Kasumi-1 (cell line): ENCODE measurements around the gene TMEM164.

Experiments used
- DNase-seq, 2 experiments: peaks; one replicate each; lab custom pipeline; 2025; lab: John Stamatoyannopoulos, UW

Gene TMEM164

DNA sequence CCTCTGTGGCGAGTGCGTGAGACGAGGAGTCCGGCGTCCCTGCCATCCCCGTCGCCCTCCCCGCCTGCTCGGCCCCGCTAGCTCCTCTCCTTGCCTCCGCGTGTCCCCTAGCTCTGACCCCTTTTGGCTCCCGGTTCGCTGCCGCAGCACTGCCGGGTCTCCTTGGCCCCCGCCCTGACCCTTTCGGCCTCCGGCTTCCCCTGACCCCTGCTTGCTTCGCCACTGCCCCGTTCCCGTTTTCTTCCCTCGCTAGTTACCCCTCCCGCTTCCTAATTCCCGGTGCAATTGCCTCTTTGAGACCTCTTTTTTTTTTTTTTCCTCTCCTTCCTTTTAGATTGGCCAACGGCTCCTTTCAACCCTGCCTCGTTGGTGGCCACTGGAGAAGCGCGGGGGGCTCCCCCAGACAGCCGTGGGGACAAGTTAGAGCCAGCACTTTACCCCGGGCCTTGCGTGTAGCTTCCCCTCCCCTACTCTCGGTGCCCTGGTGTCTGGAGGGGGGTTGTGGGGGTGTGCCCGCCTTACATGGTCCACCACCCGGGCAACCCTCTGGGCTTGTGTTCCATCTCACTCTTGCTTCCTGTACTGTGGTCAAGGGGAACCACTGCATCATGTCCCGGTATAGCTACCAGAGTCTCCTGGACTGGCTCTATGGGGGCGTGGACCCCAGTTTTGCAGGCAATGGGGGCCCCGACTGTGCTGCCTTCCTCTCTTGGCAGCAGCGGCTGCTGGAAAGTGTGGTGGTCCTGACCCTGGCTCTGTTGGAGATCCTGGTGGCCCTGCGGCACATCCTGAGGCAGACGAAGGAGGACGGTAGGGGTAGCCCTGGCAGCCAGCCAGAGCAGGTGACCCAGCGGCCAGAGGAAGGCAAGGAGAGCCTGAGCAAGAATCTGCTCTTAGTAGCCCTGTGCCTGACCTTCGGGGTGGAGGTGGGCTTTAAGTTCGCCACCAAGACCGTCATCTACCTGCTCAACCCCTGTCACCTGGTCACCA, 548 bp downstream of the TMEM164 start:
- peak; percentile 2 to 32 for DNase-seq

DNA sequence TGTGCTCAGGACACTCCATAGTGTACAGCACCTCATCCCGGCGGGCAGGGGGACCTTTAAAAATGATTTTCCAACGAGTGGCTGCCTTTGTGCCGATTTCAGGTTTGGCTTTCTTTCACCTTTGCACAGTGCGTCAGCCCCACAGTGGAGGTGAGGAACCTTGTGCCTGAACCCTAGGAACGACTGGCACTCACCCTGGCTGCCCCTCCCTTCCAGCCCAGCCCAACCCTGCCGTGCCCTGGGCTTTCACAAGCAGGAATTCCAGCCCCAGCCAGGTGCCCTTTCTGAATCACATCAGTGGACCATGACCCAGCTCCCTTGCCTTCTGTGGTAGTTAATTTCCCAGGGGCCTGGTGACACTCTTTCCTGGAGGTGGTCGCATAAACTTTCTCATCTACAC, 1.3 kb downstream of the TMEM164 start:
- no peak for DNase-seq

DNA sequence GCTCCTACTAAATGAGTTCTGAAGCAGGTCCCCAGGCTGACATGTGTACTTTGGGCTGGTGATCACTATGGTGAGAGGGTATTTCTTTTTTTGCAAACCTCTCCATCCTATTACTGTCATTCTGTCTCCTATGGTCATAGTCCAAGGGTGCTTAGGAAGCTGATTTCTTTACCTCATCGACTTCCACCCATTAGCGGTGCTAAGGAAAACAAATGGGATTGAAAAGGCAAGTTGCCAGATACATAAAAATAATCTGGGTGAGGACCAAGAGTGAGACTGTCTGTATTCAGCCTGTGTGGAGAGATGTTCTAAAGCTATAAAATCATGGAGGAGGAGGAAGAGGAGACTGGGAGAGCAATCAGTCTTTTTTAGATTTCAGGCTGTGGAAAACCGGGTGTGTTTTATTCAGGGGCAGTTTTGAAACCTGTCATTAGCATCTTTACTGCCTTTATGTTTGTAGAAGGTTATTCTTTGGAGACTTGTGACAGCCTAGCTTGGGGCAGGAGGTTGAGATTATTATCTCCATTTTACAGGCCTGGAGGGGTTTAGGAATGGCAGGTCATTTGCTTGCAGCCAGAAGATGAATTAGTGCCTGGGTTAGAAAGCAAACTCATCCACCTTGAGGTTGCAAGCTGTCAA, 1.9 kb downstream of the TMEM164 start:
- no peak for DNase-seq

DNA sequence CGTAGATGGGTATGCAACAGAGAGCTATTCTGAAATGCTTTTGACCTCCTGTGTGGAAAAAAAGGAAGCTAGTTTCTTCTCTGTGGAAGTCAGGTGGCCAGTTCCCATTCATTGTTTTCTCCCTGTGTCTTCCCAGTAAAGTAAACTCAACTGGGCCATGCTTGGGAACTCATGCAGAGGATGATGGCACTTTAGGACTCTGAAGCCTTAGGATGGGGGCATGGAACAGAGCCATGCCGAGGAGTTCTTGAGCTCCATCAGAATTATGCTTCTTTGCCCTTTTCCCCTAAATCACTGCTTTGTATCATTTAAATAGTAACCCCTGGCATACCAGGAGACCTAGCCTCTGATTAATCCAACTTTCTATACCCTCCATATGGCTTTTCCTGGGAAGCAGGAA, 3.2 kb downstream of the TMEM164 start:
- no peak for DNase-seq

DNA sequence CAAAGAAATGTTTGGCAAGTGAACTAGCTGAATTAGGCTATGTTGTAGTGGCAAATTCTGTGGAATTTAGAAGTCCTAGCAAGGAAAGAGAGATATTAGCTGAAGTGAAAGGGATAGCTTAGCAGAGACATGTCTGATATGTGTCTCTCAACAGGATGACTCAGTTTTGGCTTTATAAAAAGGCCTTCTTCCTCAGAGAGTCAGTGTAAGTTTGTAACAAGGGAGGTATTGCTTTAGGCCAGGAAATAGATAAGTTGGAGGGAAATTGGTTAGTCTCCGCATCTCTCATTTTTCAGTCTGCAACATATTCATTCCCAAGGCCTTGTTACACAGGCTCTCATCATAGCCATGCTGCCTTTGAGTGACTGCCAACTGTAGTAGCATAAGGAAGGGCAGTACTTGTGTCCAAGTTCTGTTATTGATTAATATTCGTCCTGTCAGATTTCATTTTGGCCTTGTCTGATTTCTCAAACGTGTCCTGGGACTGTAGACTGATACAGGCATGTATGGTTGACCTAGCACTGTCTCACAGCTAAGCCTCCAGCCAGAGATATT, 4.0 kb downstream of the TMEM164 start:
- DNase-seq = no peak

DNA sequence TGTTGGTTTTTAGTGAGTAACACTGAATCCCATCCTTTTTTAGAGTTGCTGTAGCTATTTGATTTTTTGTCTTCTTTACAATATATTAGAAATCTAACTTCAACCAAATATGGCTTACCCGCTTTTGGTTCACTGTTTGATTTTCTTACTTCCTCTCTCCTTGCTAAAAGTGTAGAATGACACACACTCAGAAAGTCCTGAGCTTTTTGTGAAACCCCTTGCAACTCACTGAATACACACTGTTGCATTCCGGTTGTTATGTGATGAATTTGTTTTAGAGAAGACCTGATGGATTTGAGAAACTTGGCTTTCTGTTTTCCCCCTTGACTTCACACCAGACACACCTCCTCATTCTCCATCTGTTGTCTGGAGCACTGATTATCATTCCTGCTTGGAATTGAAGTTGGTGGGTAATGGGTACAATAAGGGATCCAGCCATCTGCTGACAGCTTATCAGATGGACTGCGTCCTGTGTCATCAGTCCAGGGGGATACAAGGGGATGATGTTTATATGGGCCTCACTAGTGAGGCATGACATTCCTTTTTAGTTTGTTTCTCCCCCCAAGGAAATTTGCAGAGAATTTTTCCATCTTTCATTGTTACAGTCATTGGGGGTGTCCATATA, 5.2 kb downstream of the TMEM164 start:
- no peak for DNase-seq

DNA sequence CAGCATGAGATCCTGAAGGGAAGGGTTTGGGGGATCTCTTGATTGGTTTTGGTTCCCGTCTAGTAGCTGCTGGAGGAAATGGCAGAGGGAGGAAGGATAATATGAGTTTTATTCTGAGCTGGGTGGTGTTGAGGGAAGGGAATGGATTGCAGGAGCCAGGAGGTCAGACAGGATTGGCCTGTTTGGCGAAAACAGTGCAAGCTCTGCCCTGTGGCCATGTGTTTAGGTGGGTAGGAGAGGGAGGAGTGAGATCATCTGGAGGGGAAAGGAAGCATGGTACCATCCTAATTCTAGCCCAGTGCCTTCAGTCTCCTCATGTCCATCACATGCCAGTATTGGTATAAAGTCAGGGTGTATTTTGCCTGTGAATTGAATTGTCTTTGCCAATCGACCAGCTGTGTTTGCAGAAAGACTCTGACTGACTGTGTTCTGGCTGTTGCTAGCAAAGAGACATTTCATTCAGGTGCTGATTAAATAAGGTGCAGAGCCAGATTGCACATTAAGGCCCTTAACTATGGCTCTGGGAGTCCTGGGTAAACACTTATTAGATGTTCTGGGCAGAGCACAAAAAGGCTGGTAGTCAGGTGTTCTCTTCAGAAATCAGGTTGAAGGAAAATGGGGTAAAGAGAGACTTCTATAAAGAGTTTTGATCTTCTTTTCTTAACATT, 10.0 kb downstream of the TMEM164 start:
- DNase-seq = no peak

DNA sequence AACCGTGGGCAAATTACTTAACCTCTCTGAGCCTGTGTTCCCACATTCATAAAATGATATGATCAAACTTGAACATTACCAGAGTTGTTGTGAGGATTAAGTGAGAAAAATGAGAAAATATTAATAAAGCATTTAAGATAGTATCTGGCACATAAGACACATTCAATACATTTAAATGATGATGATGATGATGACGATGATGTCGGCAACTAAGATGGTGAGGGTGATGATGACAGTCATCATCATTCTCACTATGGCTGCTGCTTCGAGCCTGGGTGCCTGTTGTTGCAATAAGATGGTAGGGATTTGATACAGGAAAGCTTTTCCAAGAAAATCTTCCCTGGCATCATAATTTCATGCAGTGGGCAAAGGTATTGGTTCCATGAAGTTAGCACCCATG, 11.1 kb downstream of the TMEM164 start:
- DNase-seq = no peak

DNA sequence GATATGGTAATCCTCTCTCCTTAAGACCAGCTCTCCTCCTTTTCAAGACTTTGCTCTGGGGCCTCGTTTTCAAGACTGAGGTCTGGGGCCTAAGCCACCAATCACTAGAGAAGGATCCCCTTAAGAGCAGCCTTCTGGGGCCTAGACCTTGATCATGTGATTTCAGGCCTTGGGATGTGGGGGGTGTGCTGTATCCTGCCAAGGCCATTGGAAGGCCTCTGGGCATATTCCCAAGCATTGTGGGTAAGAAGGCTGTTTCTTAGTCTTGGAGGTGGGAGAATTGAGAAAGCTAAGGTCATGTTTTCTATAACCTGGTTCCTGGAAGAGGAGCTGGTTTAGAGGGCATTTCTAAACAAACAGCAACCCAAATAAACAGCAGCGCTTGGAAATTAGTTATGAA, 12.1 kb downstream of the TMEM164 start:
- no peak for DNase-seq

DNA sequence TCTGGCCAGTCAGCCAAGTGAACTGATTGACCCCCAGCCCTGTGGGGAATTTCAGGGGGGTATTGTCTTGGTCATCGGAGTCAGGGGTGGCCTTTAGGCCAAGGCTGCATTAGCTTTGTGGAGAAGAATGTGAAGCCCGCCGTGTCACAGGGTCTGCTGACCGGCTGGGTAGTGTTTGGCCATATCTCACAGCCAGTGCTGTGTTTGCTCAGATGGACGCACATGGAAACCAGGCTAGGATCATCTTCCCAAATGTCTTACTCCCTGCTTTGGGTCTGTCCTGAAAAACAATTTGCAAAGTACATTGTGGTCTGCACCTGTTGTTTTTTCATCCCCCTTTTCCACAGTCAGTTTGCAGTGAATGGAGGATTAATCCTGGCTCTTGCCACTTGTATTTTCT, 13.0 kb downstream of the TMEM164 start:
- no peak for DNase-seq

DNA sequence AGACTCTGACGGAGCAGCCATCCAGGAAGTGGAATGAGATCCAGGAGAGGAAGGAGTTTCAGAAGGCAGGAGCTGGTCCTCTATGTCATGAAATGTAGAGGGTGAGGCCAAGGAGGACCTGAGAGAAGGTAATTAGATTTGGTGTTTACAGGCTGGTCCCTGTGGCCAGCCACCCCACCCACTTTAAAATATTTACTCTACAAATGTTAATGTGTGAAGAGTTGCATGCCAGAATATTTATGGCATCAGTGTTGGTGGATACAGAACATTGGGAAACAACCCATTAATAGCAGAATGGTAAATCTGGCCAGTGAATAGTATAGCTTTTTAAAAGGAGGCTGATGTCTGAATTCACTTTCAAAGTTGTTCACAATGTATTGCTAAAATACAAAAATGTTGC, 17.6 kb downstream of the TMEM164 start:
- no peak for DNase-seq

DNA sequence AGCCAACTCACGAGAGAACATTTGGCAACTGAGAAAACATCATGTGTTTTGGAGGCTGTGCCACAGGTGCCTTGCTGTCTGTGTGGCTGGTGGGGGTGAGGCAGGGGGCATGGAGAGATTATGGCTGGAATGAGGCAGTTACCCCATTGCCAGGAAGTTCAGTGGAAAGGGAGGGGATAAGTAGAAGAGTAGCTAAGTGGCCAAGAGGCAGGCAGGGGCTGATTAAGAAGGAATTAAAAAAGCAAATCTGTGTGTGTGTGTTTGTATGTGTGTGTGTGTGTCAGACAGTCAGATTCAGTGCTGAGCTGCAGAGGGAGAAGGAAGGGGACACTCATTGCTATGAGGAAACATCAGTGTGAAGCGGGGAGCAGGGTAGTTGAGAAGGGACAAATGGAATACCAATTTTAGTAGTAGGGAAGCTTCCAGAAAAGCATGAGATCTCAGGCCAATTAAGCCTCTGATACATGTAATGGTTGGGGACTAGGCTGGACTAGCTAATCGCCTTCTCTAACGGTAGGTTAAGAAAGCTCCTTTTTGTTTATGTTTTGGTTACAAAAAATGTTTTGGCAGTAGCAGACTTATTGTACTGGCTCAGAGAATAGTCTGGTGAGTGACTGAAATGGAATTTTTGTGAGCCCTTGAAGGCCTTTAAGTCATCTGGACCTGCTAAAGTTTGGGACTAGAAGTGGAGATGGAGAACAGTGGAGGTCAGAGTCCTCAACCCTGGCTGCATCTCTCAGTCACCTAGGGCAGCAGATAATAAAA, 18.5 kb downstream of the TMEM164 start:
- DNase-seq = no peak

DNA sequence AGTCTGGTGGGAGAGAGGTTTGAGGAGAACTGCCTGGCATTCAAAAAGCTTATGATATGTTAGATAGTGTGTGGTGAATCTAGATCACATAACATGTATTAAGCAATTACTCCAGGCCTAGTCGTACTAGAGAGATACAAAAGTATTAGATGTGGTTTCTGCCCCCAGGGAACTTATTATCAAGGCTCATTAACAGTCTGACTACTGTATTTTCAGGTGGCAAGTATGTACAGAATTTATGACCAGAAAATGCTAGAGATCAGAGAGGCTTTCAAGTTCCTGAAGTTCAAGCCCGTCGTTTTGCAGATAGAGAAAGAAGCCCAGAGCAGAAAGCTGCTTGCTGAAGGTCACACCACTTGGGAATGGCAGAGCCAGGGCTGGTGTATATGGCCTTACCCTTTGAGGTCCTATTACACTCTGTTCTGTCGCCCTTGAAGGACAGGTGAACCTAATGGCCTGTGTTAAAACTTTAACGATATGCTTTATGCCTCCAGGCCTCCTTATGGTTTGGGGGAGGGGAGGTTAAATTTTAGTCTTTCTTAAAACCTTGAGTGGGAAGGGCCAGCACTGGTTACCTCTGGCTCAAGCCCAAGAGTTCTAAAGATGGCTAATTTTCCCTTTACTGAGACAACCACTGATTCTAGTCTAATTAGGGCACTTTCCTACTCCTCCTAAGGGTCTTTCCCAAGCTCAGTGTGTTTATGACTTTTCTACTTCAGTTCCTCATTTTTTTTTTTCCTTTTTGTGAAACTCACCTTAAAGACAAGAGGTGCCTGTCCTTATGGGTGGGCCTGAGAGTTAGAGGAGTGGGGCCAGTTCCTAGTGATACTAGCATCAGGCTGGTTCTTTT, 19.9 kb downstream of the TMEM164 start:
- no peak for DNase-seq

DNA sequence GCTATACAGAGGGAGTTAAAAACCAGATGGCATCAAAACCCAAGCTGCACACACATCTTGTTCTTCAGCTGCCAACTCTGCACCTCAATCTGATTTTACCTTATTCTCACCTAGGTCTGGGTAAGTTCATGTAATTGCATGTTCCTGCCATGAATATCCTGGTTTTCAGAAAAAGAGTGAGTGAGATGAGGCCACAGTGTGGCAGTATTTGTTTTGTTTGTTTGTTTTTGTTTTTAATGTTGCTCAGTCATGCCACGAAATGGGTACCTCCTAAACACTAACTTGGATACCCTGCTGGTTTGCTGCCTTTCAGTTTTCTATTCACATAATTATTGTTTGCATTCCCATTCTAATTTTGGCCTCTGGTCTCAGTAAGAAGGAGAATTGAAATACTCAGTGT, 22.5 kb downstream of the TMEM164 start:
- DNase-seq = no peak

DNA sequence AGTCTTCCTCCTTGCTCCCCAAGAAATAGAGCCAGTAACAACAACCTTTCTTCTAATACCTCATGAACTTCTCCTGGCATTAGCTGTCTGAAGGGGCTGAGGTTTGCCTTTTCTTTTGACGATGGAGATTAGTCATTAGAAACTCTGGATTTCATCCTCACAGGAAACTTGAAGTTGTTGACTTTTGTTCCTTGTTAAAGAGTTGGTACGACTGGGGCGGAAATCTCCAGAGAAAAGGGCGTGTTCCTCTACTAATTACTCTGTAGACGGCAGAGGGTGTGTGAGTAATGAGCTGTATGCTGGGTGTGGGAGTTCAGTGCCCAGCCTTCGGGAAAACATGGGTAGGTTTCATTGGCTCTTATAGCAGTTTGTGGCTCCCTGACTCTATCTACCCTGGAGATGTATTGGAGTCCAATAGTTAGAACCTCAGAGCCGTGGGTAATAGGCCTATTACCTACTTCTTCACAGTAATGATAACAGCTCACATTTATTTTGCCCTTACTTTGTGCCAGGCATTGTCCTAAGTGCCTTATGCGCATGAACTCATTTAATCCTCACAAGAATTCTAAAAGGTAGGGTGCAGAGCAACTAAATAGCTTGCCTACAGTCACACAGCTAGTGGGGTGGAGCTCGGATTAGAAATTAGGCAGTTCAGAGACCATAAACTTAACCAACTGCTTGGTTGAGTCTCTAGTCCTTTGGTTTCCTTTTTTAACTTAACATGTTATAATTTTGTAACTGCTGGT, 23.4 kb downstream of the TMEM164 start:
- no peak for DNase-seq

DNA sequence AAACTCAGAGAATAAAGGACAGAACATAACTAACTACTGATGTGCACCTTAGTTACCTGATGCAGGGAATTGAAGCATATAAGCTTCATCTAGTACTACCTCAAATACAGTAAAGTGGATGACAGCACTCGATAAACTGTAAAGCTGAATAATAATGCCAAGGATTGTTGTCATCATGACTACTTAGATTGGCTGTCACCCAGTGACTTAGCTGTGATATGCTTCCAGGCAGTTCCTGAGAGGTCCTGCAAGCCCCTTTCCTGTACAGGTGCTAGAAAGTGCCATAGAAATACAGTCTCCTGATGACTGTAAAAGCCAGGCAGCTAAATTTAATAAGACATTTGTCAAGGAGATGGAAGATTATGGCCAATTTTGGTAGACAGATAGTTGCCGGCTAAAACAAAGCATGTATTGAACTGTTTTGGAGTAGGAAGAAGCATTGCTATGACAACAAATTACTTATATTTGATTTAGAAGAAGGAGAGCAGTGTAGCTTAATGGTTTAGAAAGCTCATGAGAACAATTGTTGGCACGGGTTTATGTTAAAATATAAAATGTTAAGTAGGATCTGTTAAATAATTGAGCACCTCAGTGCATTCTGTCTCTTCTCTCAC, 29.7 kb downstream of the TMEM164 start:
- DNase-seq = no peak

DNA sequence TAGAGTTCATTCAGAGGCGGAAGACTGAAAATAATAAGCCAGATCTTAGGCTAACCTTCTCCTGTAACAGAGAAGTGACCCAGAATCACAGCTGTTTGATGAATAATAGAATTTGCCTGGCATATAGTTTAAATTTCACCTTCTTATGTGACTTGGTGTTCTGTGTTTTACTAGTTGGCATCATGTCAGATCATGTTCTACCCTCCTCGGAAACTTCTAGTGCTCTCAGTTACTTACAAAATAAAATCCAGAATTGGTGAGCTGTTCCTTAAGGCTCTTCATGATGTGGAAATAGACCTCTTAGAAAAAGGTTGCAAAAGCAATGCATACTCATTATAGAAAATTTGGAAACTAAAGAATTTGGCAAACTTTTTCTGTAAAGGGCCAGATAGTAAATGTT, 31.1 kb downstream of the TMEM164 start:
- DNase-seq = no peak

DNA sequence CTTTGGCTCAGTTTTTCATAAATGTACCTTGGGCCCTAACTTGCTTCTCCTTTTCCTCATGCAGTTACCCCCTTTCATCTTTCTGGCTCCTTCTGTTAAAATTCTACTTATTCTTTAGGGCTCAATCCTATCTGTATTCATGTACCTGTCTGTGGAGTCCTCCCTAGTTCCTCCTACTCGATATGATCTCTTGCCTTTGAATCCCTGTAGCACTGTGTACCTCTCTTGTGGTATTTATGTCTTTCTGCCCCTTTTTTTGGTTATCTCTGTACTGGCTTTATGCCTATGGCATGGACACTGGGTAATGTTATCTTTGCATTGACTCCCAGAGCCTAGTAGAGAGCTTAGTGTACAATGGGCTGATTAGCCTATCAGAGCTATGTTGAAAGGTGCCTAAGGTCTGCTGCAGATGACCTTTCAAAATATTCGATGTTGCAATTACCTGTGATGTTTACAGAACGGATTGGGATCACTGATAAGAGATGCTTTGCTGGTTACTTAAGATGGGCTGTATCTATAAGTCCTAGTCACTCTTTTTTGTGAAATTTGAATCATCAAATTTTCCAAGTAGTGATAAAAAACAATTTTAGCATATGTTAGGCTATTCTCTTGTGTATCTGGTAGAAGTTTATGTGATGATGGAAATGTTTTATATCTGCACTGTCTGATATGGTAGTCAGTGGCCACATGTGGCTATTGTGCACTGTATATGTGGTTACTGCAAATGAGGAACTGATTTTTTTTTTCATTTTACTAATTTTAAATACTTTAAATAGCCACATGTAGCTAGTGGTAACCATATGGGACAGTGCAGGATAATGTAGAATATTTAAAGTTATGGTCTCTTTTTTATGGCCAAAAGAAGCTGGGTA, 33.5 kb downstream of the TMEM164 start:
- DNase-seq = peak in 1 of 2 experiments; percentile 8
